ENCODE measurements around the gene CDC42BPG.

Gene CDC42BPG

GRCh38 chr11:64784813-64785581, 59.5 kb downstream of the CDC42BPG start:
- no peak for DNase-seq

- DNase-seq, result peak; percentile 100
Measured at GRCh38 chr11:64778473-64779298, 65.8 kb downstream of the CDC42BPG start, which contains the start of gene SF1. TSS of gene SF1 (minus strand) at chr11:64778542. CDS start at chr11:64778392, 150 bp downstream.

GRCh38 chr11:64778223-64778472, 66.3 kb downstream of the CDC42BPG start:
- DNase-seq, result no peak

- peak; percentile 73 for DNase-seq
Measured at GRCh38 chr11:64777449-64778222, 66.8 kb downstream of the CDC42BPG start.

GRCh38 chr11:64776875-64777274, 67.6 kb downstream of the CDC42BPG start:
- no peak for DNase-seq

- DNase-seq, result no peak
Measured at GRCh38 chr11:64776425-64776824, 68.0 kb downstream of the CDC42BPG start.

GRCh38 chr11:64774144-64774543, 70.3 kb downstream of the CDC42BPG start:
- no peak for DNase-seq
